SK-N-SH (cell line): ENCODE measurements around the gene GLIS2. TPM values are rescaled to one million over a fixed set of nuclear protein-coding genes. Genes with fewer than 3 reads are reported as not detected.
A peak's percentile ranks its signal among the peaks of the same experiment; 100 is the strongest.

Source experiments
- CTCF ChIA-PET: fragments of 300-600, 350-600 bp; formaldehyde crosslinking; extraction: SDS; loops from one replicate; lab custom pipeline; 2021; lab: Yijun Ruan, JAX
- POLR2A ChIA-PET: fragments of 350-600 bp; sonication (Branson Sonifier 250); formaldehyde crosslinking; extraction: SDS; loops from one replicate; lab custom pipeline; 2020; ENCODE audit warnings: antibody characterized with exemption, inconsistent platforms; lab: Yijun Ruan, JAX
- DNase-seq: peaks from one replicate; pipeline ENCODE4 v3.0.0; 2012
- H2AFZ ChIP-seq: fragments of 200-600 bp; sonication (generic); 2 replicates; pipeline ENCODE4 v1.8.1; 2016; ENCODE audit warnings: antibody characterized with exemption, mild to moderate bottlenecking, low read depth
- H3F3A ChIP-seq: fragments of 200-600 bp; sonication (generic); replicated peaks from 2 replicates; pipeline ENCODE3; 2016; ENCODE audit warnings: antibody characterized with exemption, mild to moderate bottlenecking; ENCODE audit not compliant: insufficient read depth
- H3K27ac ChIP-seq, 2 experiments: fragments of 200-500 bp in 1 of 2; fragments of 200-600 bp in 1 of 2; sonication (Bioruptor generic) in 1 of 2; sonication (generic), shearing (Covaris generic) in 1 of 2; 2 replicates each; pipeline versions ENCODE4 v1.5.1 to v1.6.1; 2014 to 2016; ENCODE audit warnings: low read depth in 2 of 2, inconsistent platforms in 1 of 2, low read length in 1 of 2, mild to moderate bottlenecking in 1 of 2, mixed read lengths in 1 of 2
- H3K27me3 ChIP-seq: fragments of 200-600 bp; sonication (generic), shearing (Covaris generic); 2 replicates; pipeline ENCODE4 v1.6.1; 2016; ENCODE audit warnings: mixed run types; ENCODE audit not compliant: insufficient read depth
- H3K36me3 ChIP-seq, 2 experiments: fragments of 200-500 bp in 1 of 2; fragments of 200-600 bp in 1 of 2; sonication (Bioruptor generic) in 1 of 2; sonication (generic) in 1 of 2; replicated peaks in 1 of 2; 2 replicates each; pipeline versions ENCODE3 to v1.5.1; 2014 to 2016; ENCODE audit warnings: low read length in 1 of 2, mild to moderate bottlenecking in 1 of 2; ENCODE audit not compliant: insufficient read depth in 2 of 2, control insufficient read depth in 1 of 2
- H3K4me1 ChIP-seq, 2 experiments: fragments of 200-500 bp in 1 of 2; fragments of 200-600 bp in 1 of 2; sonication (Bioruptor generic) in 1 of 2; sonication (generic), shearing (Covaris generic) in 1 of 2; 2 replicates each; pipeline versions ENCODE4 v1.5.1 to v1.6.1; 2014 to 2016; ENCODE audit warnings: low read depth in 1 of 2, low read length in 1 of 2, mixed run types in 1 of 2; ENCODE audit not compliant: insufficient read depth in 2 of 2, control insufficient read depth in 1 of 2
- H3K4me2 ChIP-seq: fragments of 200-600 bp; sonication (generic), shearing (Covaris generic); 2 replicates; pipeline ENCODE4 v1.6.1; 2017; ENCODE audit warnings: mixed run types
- H3K4me3 ChIP-seq, 2 experiments: fragments of 200-500 bp in 1 of 2; fragments of 200-600 bp in 1 of 2; sonication (Bioruptor generic) in 1 of 2; sonication (generic), shearing (Covaris generic) in 1 of 2; 2 replicates each; pipeline versions ENCODE4 v1.5.1 to v1.8.1; 2014 to 2016; ENCODE audit warnings: low read depth in 2 of 2, inconsistent platforms in 1 of 2, low read length in 1 of 2, mild to moderate bottlenecking in 1 of 2, mixed read lengths in 1 of 2, moderate library complexity in 1 of 2
- H3K79me2 ChIP-seq: fragments of 200-600 bp; sonication (generic); 2 replicates; pipeline ENCODE4 v1.8.1; 2017; ENCODE audit warnings: mild to moderate bottlenecking; ENCODE audit not compliant: insufficient read depth
- H3K9ac ChIP-seq: fragments of 200-600 bp; sonication (generic); 2 replicates; pipeline ENCODE4 v1.6.1; 2017; ENCODE audit warnings: mixed run types
- H3K9me2 ChIP-seq: fragments of 200-600 bp; sonication (generic); 2 replicates; pipeline ENCODE4 v1.6.1; 2017; ENCODE audit warnings: mixed run types
- H3K9me3 ChIP-seq: fragments of 200-600 bp; sonication (generic); 2 replicates; pipeline ENCODE4 v1.6.1; 2017; ENCODE audit warnings: mixed run types, mild to moderate bottlenecking, moderate library complexity
- H4K20me1 ChIP-seq: fragments of 200-600 bp; sonication (generic); 2 replicates; pipeline ENCODE4 v1.6.1; 2017; ENCODE audit warnings: mild to moderate bottlenecking, mixed run types; ENCODE audit not compliant: insufficient read depth
- CHD2 ChIP-seq: fragments of 150-350 bp; IDR thresholded peaks from 2 replicates; pipeline ENCODE4 v1.6.1; 2018; ENCODE audit warnings: low read length; ENCODE audit not compliant: partially characterized antibody
- CTCF ChIP-seq: fragments of 200-600 bp; sonication (generic); IDR thresholded peaks from 2 replicates; pipeline ENCODE4 v1.6.1; 2017; ENCODE audit warnings: antibody characterized with exemption, mild to moderate bottlenecking, moderate library complexity
- FOXJ3 ChIP-seq: sonication (generic); formaldehyde crosslinking; IDR thresholded peaks from 2 replicates; pipeline ENCODE4 v1.5.1; 2020; ENCODE audit warnings: mild to moderate bottlenecking, missing genetic modification reagents
- FOXM1 ChIP-seq: IDR thresholded peaks from 2 replicates; pipeline ENCODE4 v1.4.0; 2012; ENCODE audit warnings: low read depth, mild to moderate bottlenecking
- GABPA ChIP-seq: IDR thresholded peaks from 2 replicates; pipeline ENCODE4 v1.4.0; 2012; ENCODE audit warnings: low read depth, mild to moderate bottlenecking
- MEF2A ChIP-seq: IDR thresholded peaks from 2 replicates; pipeline ENCODE4 v1.4.0; 2012; ENCODE audit warnings: low read depth, borderline replicate concordance
- NFIC ChIP-seq: IDR thresholded peaks from 2 replicates; pipeline ENCODE4 v1.4.0; 2012; ENCODE audit warnings: borderline replicate concordance
- POLR2AphosphoS5 ChIP-seq: IDR thresholded peaks from 2 replicates; pipeline ENCODE4 v1.6.1; 2012; ENCODE audit warnings: low read depth, low read length
- RFX5 ChIP-seq: IDR thresholded peaks from 2 replicates; pipeline ENCODE4 v1.6.1; 2012; ENCODE audit warnings: mild to moderate bottlenecking, improper control_type of control experiment, low read length
- RXRA ChIP-seq: IDR thresholded peaks from 2 replicates; pipeline ENCODE4 v1.4.0; 2012; ENCODE audit warnings: low read depth, mild to moderate bottlenecking, borderline replicate concordance
- TEAD4 ChIP-seq: IDR thresholded peaks from 2 replicates; pipeline ENCODE4 v1.4.0; 2012; ENCODE audit warnings: mild to moderate bottlenecking, borderline replicate concordance; ENCODE audit not compliant: insufficient read depth
- YY1 ChIP-seq: IDR thresholded peaks from 2 replicates; pipeline ENCODE4 v1.4.0; 2012; ENCODE audit warnings: low read depth, mild to moderate bottlenecking
- WGBS: methylation state at CpG from one replicate; pipeline ENCODE4 v1.1.6; 2017; ENCODE audit warnings: low lambda C conversion rate; 5-methylcytosine and 5-hydroxymethylcytosine counted together
- polyA plus RNA-seq, 3 experiments: library from polyadenylated mRNA; depleted of rRNA; stranded (reverse); fragments of >200 nt; gene quantifications; 2 replicates each; pipeline ENCODE4 v1.2.3, GENCODE V29; 2012

GLIS2 gene
- 3.3 and 6.5 TPM in 2 replicates for polyA plus RNA-seq (2012; rRNA removed)
- polyA plus RNA-seq (2012; cell fraction: cytosol; rRNA removed), result 3.5 and 5.8 TPM in 2 replicates
- 18.3 and 22.6 TPM in 2 replicates for polyA plus RNA-seq (2012; cell fraction: nucleus; rRNA removed)

DNA sequence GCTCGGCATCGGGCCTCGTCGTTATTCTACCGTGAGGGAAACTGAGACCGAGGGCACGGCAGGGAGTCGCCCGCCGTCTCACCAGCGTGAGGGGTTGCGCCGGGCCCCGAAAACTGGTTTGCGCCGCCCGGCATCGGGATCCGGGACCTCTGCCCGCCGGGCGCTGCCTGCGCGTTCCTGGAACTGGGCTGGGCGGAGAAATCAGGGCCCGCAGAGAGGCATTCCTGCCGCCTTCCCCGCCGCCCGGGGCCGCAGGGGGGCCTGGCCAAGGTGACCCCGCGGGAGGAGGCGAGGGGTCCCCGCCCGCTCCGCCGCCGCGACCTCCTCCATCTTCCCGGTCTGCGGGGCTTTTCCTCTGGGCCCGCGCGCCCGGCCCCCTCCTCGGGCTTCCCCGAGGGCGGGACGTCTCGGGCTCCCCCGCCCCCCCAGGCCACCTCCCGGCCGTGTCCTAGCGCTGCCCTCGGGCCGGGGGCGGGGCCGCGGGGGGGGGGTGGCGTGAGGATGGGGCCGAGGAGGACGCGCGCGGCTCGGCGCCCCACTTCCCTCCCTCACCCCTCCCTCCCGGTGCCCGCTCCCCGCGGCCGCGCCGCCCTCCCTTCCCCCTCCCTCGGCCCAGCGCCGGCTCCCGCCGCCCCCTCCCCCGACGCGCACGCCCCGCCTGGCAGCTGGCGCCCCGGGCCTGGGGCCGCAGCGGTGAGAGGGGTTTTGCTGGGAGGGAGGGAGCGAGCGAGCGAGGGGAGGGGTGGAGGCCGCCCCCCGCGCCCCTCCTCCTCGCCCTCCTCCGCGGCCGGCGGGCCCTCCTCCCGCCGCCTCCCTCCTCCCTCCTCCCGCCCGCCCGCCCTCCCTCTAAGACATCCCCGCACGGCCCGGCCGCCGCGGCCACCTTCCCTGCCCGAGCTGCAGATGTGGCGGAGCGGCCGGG is at the start of gene GLIS2:
TSS of gene GLIS2 (plus strand) at position 882 of the 922 bp plus-strand sequence. CDS start 16,214 bp downstream, outside the sequence.
- Histone ChIP-seq H3K4me3 (peak within 1 kb of the TSS; percentile 76 to 81), H3K36me3 (no peaks in the 10 kb centered on the region), H3K4me1 (peaks cover 13 to 41% of the 10 kb centered on the region in 2 experiments; a peak in 1 of 4 replicates), H2AFZ (peak within 1 kb of the TSS; percentile 72), H3K9me3 (no peaks in the 10 kb centered on the region), H3K4me2 (peak within 1 kb of the TSS; percentile 99), H3K27me3 (no peaks in the 10 kb centered on the region), H3K79me2 (peaks cover 47% of the 10 kb centered on the region), H3K27ac (peak within 1 kb of the TSS; percentile 78 to 84), H4K20me1 (peaks cover 41% of the 10 kb centered on the region), H3K9ac (peak within 1 kb of the TSS; percentile 89), H3K9me2 (no peaks in the 10 kb centered on the region), H3F3A (peaks cover 5% of the 10 kb centered on the region)
- CTCF ChIA-PET, result interaction anchor here (0.7 to 3.5 kb wide), 11 partner anchors 9 to 87 kb away, joined by 3 to 14 read pairs (median 6); no protein-coding TSS in a partner anchor
- peak; percentile 94 for DNase-seq
- no CpG with 5 or more reads among the region's 115 CpGs for WGBS
- 0 out of 2 replicates have a peak, but pooled peaks have one; percentile 16 for TF ChIP-seq TEAD4
- peak; percentile 65; the same call in 1 of the 2 replicates for TF ChIP-seq RXRA
- TF ChIP-seq FOXJ3 (CRISPR knock-in tag), result no peak
- peak; percentile 16; the same call in 1 of the 2 replicates for TF ChIP-seq POLR2AphosphoS5
- 0 out of 2 replicates have a peak, but pooled peaks have one; percentile 35 for TF ChIP-seq YY1
- peak; percentile 33 for TF ChIP-seq CHD2
- no peak for TF ChIP-seq MEF2A
- POLR2A ChIA-PET, result interaction anchor here (0.6 to 2.0 kb wide), 4 partner anchors 9 to 56 kb away, joined by 4 to 10 read pairs (median 5); no protein-coding TSS in a partner anchor

DNA sequence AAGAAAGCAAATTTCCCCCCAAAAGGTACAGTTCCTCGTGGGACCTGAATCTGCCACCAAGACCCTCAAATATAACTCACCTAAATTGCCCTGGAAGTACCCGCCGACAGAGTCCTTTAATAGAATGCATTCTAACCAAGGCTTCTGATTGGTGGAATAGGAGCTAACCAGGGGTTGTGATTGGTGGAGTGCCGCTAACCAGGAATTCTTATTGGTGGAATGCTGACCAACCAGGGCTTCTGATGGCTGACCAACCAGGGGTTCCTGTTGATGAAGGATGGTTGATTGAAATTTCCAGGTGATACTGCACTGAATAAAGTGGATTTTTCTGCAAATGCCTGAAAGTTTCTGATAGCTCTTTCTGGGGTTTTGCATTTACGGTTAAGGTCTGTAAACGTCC is 49.5 kb upstream of the GLIS2 start:
- TF ChIP-seq FOXM1, result no peak
- no peak for TF ChIP-seq CTCF
- TF ChIP-seq NFIC, result no peak
- TF ChIP-seq RFX5, result peak; percentile 88
- TF ChIP-seq GABPA, result no peak
- CTCF ChIA-PET, result interaction anchor here (1.0 to 18.0 kb wide), 5 partner anchors 8 to 284 kb away, joined by 3 to 203 read pairs (median 11); no protein-coding TSS in a partner anchor
- no peaks in the 10 kb centered on the region for H3F3A ChIP-seq
- no peak overlapping the region for H3K9ac ChIP-seq
- H3K9me3 ChIP-seq, result no peaks in the 10 kb centered on the region
- DNase-seq, result peak; percentile 71
- no peak overlapping the region for H3K4me3 ChIP-seq
- H3K27ac ChIP-seq, result no peak overlapping the region
- WGBS, result 95% methylated on average over 6 of the region's 6 CpGs
- peaks cover 6 to 36% of the 10 kb centered on the region in 2 experiments; a peak in 1 of 4 replicates for H3K4me1 ChIP-seq
- POLR2A ChIA-PET, result no interaction called here
- no peak overlapping the region for H2AFZ ChIP-seq
- H3K4me2 ChIP-seq, result no peak overlapping the region
- no peaks in the 10 kb centered on the region for H3K27me3 ChIP-seq
- H3K36me3 ChIP-seq, result peaks cover 5 to 6% of the 10 kb centered on the region in 2 experiments
- H4K20me1 ChIP-seq, result no peaks in the 10 kb centered on the region
- H3K9me2 ChIP-seq, result no peaks in the 10 kb centered on the region
- H3K79me2 ChIP-seq, result peaks cover 59% of the 10 kb centered on the region
